Inflammatory macrophage treated with lipopolysaccharide for 1 hour (primary cell): ENCODE results near the gene HACE1.
A peak's percentile ranks its signal among the peaks of the same experiment; 100 is the strongest.
"Not testable (repeated sequence)": the region's sequence is repeated elsewhere in the genome, so short reads cannot be mapped to it uniquely, and the experiment has no call there.

Source experiments
- DNase-seq, 2 donors: peaks; one replicate each; pipeline ENCODE4 v3.0.0-alpha.2; 2020 to 2022

HACE1 gene

GRCh38 chr6:104828478-104828877, 31.2 kb downstream of the HACE1 start:
- DNase-seq, result no peak

GRCh38 chr6:104820820-104821219, 38.9 kb downstream of the HACE1 start:
- DNase-seq, result not testable (repeated sequence)

- no peak for DNase-seq
Observed at GRCh38 chr6:104816125-104816524, 43.6 kb downstream of the HACE1 start.

DNA sequence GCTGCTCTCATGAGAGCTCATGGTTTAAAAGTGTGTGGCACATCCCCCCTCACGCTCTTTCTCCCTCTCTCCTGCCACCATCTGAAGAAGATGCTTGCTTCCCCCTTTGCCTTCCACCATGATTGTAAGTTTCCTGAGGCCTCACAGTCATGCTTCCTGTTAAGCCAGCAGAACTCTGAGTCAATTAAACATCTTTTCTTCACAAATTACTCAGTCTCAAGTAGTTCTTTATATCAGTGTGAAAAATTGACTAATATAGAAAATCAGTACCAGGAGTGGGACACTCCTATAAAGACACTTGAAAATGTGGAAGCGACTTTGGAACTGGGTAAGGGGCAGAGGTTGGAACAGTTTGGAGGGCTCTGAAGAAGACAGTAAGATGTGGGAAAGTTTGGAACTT, 45.0 kb downstream of the HACE1 start:
- DNase-seq, result no peak

GRCh38 chr6:104813552-104813951, 46.2 kb downstream of the HACE1 start:
- DNase-seq, result no peak

- no peak for DNase-seq
Observed at GRCh38 chr6:104809116-104809515, 50.6 kb downstream of the HACE1 start.

DNA sequence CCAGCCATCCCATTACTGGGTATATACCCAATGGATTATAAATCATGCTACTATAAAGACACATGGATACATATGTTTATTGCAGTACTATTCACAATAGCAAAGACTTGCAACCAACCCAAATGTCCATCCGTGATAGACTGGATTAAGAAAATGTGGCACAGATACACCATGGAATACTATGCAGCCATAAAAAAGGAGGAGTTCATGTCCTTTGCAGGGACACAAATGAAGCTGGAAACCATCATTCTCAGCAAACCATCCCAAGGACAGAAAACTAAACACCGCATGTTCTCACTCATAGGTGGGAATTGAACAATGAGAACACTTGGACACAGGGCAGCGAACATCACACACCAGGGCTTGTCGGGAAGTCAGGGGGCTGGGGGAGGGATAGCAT, 54.4 kb downstream of the HACE1 start:
- DNase-seq, result not testable (repeated sequence)

DNA sequence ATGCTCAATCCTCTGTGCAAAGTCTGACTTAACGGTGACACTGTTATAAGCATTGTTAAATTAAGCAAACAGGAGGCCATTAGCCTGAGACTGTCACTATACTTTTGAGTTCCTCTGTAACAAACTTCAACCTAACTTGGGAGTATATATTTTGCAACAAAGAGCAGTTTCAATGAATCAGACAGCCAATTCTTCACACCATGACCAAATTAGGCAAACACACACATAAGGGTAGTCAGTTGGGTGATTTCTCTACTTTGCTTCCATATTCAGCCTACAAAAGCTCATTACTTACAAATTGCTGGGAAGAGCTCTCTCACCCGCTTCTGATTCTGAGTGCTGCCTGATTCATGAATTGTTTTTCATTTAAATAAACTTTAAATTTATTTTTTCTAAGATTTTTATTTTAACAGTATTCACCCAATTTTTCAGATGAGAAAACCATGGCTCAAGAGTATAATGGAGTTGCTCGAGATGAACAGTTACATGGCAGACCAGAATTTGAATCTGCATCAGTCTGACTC, 60.5 kb downstream of the HACE1 start:
- DNase-seq, result no peak

DNA sequence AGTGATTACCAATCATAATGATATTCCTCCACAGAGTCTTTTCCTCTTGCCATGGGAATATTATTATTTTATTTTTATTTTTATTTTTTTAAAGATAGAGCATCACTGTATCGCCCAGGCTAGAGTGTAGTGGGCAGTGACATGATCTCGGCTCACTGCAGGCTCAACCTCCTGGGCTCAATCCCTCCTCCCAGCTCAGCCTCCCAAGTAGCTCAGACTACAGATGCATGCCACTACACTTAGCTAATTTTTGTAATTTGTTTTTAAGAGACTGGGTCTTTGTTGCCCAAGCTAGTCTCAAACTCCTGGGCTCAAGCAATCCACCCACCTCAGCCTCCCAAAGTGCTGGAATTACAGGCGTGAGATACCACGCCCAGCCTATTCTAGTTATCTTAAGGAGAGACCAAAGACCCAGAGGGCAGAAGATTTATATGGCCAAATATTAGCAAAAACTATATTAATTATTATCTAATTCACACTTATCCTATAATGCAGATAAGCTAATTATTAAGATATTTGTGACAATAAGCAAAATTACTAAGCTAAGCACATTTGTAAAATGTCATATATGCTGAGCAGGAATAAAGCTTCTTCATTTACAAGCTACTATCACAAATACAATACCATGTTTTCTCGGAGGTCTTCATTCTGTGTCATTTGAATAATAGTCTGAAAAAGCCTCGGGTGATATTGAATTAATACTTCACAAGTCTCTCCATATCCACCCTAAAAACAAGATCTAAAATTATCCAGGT, 63.5 kb downstream of the HACE1 start:
- DNase-seq, result no peak

DNA sequence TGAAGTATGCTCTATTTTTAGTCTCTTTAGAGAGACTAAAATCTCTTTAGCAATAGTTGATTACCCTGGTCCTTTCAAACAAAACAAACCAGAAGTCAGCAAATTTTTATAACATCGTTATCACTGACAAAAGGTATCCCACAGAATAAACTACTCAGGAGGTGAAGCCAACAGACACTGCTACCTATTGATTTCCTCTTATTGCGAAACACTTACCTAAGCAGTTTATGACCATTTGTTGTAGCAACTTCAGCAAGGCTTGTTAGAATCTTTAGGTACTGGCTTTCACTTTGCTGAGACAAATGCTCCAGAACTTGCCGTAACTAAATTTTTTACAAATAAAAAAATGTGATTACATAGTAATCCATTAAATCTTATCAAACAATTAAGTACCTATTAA, 64.4 kb downstream of the HACE1 start:
- no peak for DNase-seq

DNA sequence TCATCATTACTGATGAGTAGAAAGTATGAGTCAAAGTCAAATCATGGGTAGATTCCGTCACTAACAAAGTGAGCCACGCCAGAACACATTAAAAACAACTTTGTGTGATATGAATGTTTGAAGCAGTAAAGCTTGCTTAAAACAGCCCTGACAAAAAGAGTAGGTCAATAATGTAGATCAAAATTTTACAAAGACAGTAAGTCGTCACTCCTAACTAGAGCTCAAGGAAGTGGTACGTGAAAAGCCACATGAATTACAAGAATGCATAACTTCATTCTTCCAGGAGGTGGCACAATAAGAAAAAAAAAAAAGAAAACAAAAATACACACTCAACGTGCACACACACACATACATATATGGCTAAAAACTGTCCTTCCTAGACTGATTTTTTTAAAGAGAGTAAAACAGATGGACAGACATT, 69.9 kb downstream of the HACE1 start:
- DNase-seq, result no peak

DNA sequence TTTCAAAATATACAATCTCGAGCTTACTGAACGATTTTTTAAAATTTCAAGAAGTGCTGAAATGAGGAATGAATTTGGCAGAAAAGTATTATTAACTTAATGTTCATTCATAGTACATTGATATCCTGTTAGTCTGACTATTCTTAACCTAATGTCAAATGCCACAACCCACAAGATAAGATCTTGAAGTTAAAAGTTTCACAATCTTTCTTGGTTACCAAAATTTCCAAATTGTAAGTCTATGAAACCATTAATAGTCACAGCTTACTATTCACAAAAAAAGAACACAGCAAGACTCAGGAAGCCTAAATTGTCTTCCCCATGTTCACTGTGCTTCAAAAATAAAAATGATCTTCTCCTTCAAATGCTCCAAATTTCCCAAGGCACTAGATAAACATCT, 71.3 kb downstream of the HACE1 start:
- no peak for DNase-seq

GRCh38 chr6:104787305-104787704, 72.4 kb downstream of the HACE1 start:
- no peak for DNase-seq

DNA sequence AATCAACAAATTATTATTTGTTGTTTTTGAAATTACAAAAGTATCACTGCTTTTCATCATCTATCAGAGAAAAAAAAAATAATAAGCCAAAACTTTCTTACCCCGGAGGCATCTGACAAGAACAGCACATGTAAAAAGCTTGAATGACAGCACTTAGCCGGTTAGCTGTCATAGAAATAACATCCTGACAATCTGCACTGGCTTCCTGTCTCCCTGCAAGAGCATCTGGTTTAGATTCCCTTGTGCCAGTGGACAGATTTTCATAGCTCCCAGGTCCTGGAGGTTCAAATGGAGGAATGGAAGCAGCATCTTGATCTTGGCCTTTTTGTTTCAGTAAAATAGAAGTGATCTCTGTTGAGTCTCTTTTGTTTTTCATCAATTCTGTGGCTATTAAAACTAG, 74.8 kb downstream of the HACE1 start:
- no peak for DNase-seq

DNA sequence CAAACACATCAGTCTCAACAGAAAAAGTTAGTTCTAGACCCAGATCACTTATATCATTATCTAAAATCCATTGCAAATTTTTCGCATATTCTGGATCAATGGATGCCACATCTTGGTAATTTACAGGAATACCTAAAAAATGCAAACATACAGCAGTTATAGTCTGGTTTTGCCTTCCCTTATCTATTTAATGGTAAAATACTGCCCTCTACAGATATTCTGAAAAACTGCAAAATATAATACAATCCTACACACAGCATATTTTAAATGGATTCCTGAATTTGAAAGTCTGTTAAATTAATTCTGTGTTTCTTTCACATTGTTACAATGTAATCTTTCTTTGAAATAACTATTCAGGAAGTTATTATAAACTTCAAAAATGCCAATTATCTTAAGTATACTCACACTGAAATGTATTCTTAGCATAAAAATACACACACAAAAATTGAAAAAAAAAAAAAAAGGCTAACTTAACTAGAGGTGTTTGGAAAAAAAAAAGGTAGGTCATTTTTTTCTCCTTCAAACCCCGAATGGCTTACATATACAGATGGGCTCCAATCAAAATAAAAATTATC, 88.4 kb downstream of the HACE1 start:
- peak; percentile 18 to 47 for DNase-seq

DNA sequence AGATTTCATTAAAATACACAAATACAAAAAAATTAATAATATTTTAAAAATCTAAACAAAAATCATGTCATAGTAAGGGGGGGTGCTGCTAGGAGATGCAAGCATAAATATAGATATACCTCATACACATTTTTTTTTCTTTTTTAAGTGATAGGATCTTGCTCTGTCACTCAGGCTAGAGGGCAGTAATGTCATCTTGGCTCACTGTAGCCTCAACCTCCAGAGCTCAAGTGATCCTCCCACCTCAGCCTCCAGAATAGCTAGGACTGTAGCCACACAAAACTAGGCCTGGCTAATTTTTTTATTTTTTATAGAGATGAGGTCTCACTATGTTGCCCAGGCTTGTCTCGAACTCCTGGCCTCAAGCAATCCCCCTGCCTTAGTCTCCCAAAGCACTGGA, 90.8 kb downstream of the HACE1 start:
- DNase-seq, result no peak

GRCh38 chr6:104766595-104766994, 93.1 kb downstream of the HACE1 start:
- no peak for DNase-seq

GRCh38 chr6:104754788-104755409, 104.8 kb downstream of the HACE1 start:
- no peak for DNase-seq

- no peak for DNase-seq
Observed at GRCh38 chr6:104753251-104753650, 106.5 kb downstream of the HACE1 start.

- DNase-seq, result no peak
Observed at GRCh38 chr6:104750449-104750848, 109.3 kb downstream of the HACE1 start.

DNA sequence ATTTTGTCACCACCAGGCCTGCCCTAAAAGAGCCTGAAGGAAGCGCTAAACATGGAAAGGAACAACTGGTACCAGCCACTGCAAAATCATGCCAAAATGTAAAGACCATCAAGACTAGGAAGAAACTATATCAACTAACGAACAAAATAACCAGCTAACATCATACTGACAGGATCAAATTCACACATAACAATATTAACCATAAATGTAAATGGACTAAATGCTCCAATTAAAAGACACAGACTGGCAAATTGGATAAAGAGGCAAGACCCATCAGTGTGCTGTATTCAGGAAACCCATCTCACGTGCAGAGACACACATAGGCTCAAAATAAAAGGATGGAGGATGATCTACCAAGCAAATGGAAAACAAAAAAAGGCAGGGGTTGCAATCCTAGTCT, 120.6 kb downstream of the HACE1 start:
- DNase-seq, result not testable (repeated sequence)

DNA sequence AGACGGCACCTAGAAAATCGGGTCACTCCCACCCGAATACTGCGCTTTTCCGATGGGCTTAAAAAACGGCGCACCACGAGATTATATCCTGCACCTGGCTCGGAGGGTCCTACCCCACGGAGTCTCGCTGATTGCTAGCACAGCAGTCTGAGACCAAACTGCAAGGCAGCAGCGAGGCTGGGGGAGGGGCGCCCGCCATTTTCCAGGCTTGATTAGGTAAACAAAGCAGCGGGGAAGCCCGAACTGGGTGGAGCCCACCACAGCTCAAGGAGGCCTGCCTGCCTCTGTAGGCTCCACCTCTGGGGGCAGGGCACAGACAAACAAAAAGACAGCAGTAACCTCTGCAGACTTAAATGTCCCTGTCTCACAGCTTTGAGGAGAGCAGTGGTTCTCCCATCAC, 122.2 kb downstream of the HACE1 start:
- DNase-seq, result not testable (repeated sequence)

- no peak for DNase-seq
Observed at GRCh38 chr6:104736545-104736944, 123.2 kb downstream of the HACE1 start.

- no peak for DNase-seq
Observed at GRCh38 chr6:104730450-104730849, 129.3 kb downstream of the HACE1 start.
